Ishikawa (cell line): Measurements from ENCODE around the gene RER1.

Source experiments
- CEBPB ChIP-seq: IDR thresholded peaks from 2 replicates; pipeline ENCODE4 v1.6.1; 2012
- EP300 ChIP-seq: IDR thresholded peaks from 2 replicates; pipeline ENCODE4 v1.6.1; 2012; ENCODE audit warnings: borderline replicate concordance
- NFIC ChIP-seq: IDR thresholded peaks from 2 replicates; pipeline ENCODE4 v1.6.1; 2012
- REST ChIP-seq: IDR thresholded peaks from 2 replicates; pipeline ENCODE4 v1.6.1; 2012; ENCODE audit warnings: low read depth, mild to moderate bottlenecking
- TAF1 ChIP-seq: IDR thresholded peaks from 2 replicates; pipeline ENCODE4 v1.6.1; 2012; ENCODE audit warnings: low read depth, mild to moderate bottlenecking
- TEAD4 ChIP-seq: IDR thresholded peaks from 2 replicates; pipeline ENCODE4 v1.6.1; 2012
- YY1 ChIP-seq: IDR thresholded peaks from 2 replicates; pipeline ENCODE4 v1.6.1; 2012; ENCODE audit warnings: low read depth

DNA sequence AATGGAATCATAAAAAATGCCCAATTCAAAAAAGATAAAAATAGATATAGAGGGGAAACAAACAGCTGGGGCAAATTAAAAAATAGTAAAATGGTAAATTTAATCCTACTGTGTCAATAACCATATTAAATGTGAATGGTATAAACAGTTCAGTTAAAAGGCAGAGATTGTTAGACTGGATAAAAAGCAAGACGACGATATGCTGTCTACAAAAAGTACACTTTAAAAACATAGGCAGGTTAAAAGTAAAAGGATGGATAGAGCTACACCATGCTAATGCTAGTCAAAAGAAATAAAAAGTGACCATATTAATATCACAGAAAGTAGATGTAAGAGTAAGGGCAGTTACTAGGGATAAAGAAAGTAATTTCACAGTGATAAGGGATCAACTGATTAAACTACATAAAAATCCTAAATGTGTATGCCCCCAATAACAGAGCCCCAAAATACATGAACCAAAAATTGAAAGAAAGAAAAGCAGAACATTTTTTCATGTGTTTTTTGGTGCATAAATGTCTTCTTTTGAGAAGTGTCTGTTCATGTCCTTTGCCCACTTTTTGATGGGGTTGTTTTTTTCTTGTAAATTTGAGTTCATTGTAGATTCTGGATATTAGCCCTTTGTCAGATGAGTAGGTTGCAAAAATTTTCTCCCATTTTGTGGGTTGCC is 27.7 kb upstream of the RER1 start:
- TF ChIP-seq TAF1 (no peak), CEBPB (no peak), TEAD4 (no peak), EP300 (no peak), REST (no peak), NFIC (no peak), YY1 (no peak)
